Measurements from ENCODE around the gene TSPAN3. TPM values are rescaled to one million over a fixed set of nuclear protein-coding genes. Genes with fewer than 3 reads are reported as not detected.

TSPAN3 gene
- total RNA-seq, 1 donor from 2014 or later = 113 TPM

DNA sequence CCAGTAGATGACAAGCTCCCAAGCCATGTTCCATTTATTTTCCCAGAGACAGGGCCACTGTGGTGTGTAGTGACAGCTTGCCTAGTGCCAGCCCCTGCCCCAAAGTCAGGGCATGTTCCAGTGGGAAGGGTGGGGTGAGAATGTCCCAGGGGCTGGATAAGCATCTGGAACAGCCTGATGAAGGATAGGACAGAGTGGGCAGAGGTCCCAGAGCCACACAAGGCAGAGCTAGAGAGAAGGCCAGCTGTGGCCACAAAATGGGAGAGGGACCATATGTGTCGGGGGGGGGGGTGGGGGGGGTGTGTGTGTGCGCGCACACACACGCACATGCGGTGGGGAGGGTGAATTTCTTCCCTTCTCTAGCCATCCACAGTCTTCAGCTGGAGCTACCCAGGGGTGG is 27.0 kb upstream of the TSPAN3 start:
- CTCF ChIA-PET = interaction anchor here (0.9 kb wide), 1 partner anchor 9 kb away, joined by 3 read pairs; no protein-coding TSS in a partner anchor
- intact Hi-C loops (cut with micrococcal nuclease) = no loop called here
- Mint-ChIP-seq H3K27me3 (no peaks in the 10 kb centered on the region), H3K9me3 (no peaks in the 10 kb centered on the region), H3K4me1 (peaks cover 12% of the 10 kb centered on the region), H3K27ac (no peak overlapping the region), H3K4me3 (no peak overlapping the region), H3K36me3 (ENCODE audit: low read depth) (no peaks in the 10 kb centered on the region)
- POLR2A ChIA-PET = no interaction called here
- DNase-seq (no peak), ATAC-seq (ENCODE audit: low read depth) (no peak)
- TF ChIP-seq, protein P1, sequence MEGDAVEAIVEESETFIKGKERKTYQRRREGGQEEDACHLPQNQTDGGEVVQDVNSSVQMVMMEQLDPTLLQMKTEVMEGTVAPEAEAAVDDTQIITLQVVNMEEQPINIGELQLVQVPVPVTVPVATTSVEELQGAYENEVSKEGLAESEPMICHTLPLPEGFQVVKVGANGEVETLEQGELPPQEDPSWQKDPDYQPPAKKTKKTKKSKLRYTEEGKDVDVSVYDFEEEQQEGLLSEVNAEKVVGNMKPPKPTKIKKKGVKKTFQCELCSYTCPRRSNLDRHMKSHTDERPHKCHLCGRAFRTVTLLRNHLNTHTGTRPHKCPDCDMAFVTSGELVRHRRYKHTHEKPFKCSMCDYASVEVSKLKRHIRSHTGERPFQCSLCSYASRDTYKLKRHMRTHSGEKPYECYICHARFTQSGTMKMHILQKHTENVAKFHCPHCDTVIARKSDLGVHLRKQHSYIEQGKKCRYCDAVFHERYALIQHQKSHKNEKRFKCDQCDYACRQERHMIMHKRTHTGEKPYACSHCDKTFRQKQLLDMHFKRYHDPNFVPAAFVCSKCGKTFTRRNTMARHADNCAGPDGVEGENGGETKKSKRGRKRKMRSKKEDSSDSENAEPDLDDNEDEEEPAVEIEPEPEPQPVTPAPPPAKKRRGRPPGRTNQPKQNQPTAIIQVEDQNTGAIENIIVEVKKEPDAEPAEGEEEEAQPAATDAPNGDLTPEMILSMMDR (IDR thresholded peaks at IDR 0.05) = no peak

DNA sequence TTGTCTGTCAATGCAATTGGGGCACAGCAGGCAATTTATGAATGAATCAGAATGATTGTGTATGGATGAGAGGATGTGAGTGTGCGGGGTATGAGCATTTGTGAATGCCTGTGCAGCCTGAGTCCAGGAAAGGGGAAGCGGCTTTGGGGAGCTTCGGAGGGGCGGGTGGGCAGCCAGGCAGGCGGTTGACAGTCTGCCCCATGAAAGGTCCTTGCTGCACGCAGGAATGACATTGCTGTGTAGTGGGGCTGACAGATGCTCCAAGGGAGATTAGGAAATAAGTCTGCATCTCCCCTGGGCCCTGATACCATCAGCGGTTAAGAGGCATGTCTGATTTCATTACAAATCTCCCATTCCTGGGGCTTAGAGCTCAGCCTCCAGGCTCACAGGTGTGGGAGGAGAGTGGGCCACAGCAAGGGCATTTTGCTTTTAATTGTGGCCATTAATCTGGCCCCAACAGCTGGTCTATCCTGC is 26.4 kb upstream of the TSPAN3 start:
- TF ChIP-seq, protein P1 (IDR thresholded peaks at IDR 0.05) = no peak
- Mint-ChIP-seq H3K36me3 (ENCODE audit: low read depth) (no peaks in the 10 kb centered on the region), H3K9me3 (no peaks in the 10 kb centered on the region), H3K27ac (no peak overlapping the region), H3K27me3 (no peaks in the 10 kb centered on the region), H3K4me3 (no peak overlapping the region), H3K4me1 (peaks cover 12% of the 10 kb centered on the region)
- no peak for ATAC-seq (ENCODE audit: low read depth)
- CTCF ChIA-PET = interaction anchor here (0.9 kb wide), 1 partner anchor 10 kb away, joined by 3 read pairs; no protein-coding TSS in a partner anchor
- DNase-seq = no peak
- POLR2A ChIA-PET = no interaction called here
- intact Hi-C loops (cut with micrococcal nuclease) = no loop called here

- ATAC-seq (ENCODE audit: low read depth) (no peak), DNase-seq (no peak)
- no peak overlapping the region for H3K4me3 Mint-ChIP-seq
- H3K9me3 Mint-ChIP-seq = no peaks in the 10 kb centered on the region
- POLR2A ChIA-PET = no interaction called here
- no peaks in the 10 kb centered on the region for H3K36me3 Mint-ChIP-seq (ENCODE audit: low read depth)
- intact Hi-C loops (cut with micrococcal nuclease) = no loop called here
- no peak overlapping the region for H3K27ac Mint-ChIP-seq
- peaks cover 12% of the 10 kb centered on the region for H3K4me1 Mint-ChIP-seq
- CTCF ChIA-PET = no interaction called here
- TF ChIP-seq, protein P1 (IDR thresholded peaks at IDR 0.05) = no peak
- H3K27me3 Mint-ChIP-seq = no peaks in the 10 kb centered on the region
Observed at GRCh38 chr15:77096541-77096940, 25.6 kb upstream of the TSPAN3 start.

- no peak for DNase-seq
- ChIA-PET POLR2A (no interaction called here), CTCF (no interaction called here)
- Mint-ChIP-seq H3K4me1 (peaks cover 12% of the 10 kb centered on the region), H3K9me3 (no peaks in the 10 kb centered on the region), H3K36me3 (ENCODE audit: low read depth) (no peaks in the 10 kb centered on the region), H3K27me3 (no peaks in the 10 kb centered on the region), H3K4me3 (no peak overlapping the region), H3K27ac (no peak overlapping the region)
- TF ChIP-seq, protein P1 (IDR thresholded peaks at IDR 0.05) = no peak
- intact Hi-C loops (cut with micrococcal nuclease) = no loop called here
- no peak for ATAC-seq (ENCODE audit: low read depth)
Observed at GRCh38 chr15:77096138-77096537, 25.2 kb upstream of the TSPAN3 start.

GRCh38 chr15:77094397-77095030 is 23.6 kb upstream of the TSPAN3 start:
- Mint-ChIP-seq H3K36me3 (ENCODE audit: low read depth) (no peaks in the 10 kb centered on the region), H3K9me3 (no peaks in the 10 kb centered on the region), H3K4me1 (peaks cover 1% of the 10 kb centered on the region), H3K4me3 (no peak overlapping the region), H3K27ac (no peak overlapping the region), H3K27me3 (no peaks in the 10 kb centered on the region)
- intact Hi-C loops (cut with micrococcal nuclease) = no loop called here
- ATAC-seq (ENCODE audit: low read depth) = no peak
- DNase-seq = no peak
- ChIA-PET POLR2A (interaction anchor here (0.6 kb wide), 2 partner anchors 50 to 398 kb away, joined by 3 to 4 read pairs; no protein-coding TSS in a partner anchor), CTCF (no interaction called here)
- TF ChIP-seq, protein P1 (IDR thresholded peaks at IDR 0.05) = no peak

Data from activated B cell treated with CpG ODN at 0.5 μM for 24 hours (primary cell).